CD4-positive, alpha-beta T cell treated with Interleukin-2 at 100 ng/mL for 4 hours (primary cell): ENCODE data around the gene ASCL3.
"Not testable (repeated sequence)": the region's sequence is repeated elsewhere in the genome, so short reads cannot be mapped to it uniquely, and the experiment has no call there.

Experiments
- DNase-seq: peaks from one replicate; pipeline ENCODE4 v3.0.0-alpha.2; 2020; ENCODE audit warnings: low spot score

The ASCL3 gene

DNA sequence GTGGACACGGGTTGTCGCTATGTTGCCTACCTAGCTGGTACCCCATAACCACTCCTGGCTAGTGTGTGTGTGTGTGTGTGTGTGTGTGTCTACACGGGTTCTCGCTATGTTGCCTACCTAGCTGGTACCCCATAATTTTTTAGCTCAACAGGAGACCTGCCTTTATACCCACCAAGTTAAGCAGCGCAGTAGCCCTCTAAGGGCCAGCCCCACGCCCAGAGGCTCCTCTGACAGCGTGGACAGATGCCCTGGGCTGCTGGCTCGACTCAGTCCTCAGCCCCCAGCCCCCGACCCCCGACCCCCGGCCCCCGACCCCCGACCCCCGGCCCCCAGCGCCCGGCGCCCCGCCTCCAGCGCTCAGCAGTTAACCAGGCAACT, 32.2 kb downstream of the ASCL3 start:
- peak; percentile 8 for DNase-seq

- DNase-seq, result no peak
Observed at GRCh38 chr11:8908099-8908498, 34.7 kb downstream of the ASCL3 start.

- DNase-seq, result no peak
Observed at GRCh38 chr11:8907116-8907515, 35.7 kb downstream of the ASCL3 start.

DNA sequence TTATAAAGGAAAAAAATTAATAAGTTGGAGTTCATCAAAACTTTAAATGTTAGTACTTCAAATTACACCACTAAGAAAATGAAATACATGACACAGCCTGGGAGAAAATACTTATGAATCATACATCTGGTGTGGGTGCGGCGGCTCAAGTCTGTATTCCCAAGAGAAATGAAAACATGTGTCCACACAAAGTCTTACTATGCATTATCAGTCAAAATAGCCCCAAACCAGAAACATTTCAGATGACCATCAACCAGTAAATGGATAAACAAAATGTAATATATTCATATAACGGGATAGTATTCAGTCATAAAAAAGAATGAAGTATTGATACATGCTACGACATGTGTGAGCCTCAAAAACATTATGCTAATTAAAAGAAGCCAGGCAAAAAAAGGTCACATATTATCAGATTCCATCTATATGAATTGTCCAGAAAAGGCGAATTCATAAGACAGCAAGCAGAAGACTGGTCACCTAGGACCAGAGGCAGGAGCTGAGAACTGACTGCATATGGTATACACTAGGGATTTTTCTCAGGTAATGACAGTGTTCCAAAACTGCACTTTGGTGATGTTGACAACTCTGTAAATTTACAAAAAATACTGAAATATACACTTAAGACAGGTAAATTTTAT, 37.2 kb downstream of the ASCL3 start:
- no peak for DNase-seq

DNA sequence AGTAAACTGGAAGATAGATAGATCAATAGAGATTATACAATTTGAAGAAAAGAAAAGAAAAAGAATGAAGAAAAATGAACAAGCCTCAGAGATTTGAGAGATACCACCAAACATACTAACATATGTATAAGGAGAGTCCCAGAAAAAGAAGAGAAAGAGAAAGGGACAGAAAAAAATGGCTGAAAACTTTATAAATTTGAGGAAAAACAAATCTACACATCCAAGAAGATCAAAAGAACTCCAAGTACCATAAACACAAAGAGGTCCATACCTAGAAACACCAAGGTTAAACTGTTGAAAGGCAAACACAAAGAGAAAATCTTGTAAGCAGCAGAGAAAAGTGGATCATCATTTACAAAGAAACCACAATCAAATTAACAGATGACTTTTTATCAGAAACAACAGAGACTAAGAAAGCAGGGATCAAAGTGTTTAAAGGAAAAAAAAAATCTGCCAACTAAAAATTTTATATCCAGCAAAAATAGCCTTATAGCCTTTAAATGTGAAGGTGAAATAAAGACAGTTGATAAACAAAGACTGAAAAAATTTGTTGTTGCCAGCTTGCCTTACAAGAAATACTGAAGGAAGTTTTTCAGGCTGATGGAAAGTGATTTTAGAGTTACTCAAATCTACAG, 43.6 kb downstream of the ASCL3 start:
- no peak for DNase-seq

DNA sequence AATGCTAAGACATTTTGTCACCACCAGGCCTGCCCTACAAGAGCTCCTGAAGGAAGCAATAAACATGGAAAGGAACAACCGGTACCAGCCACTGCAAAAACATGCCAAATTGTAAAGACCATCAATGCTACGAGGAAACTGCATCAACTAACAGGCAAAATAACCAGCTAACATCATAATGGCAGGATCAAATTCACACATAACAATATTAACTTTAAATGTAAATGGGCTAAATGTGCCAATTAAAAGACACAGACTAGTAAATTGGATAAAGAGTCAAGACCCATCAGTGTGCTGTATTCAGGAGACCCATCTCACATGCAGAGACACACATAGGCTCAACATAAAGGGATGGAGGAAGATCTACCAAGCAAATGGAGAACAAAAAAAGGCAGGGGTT, 51.6 kb downstream of the ASCL3 start:
- not testable (repeated sequence) for DNase-seq
